DMS 273 treated with DMSO at 0.1 percent for 48 hours (cell line): ENCODE results near the gene CHRNA10.

Experiments used
- DNase-seq: peaks from one replicate; lab custom pipeline; 2025; lab: John Stamatoyannopoulos, UW

The CHRNA10 gene

DNA sequence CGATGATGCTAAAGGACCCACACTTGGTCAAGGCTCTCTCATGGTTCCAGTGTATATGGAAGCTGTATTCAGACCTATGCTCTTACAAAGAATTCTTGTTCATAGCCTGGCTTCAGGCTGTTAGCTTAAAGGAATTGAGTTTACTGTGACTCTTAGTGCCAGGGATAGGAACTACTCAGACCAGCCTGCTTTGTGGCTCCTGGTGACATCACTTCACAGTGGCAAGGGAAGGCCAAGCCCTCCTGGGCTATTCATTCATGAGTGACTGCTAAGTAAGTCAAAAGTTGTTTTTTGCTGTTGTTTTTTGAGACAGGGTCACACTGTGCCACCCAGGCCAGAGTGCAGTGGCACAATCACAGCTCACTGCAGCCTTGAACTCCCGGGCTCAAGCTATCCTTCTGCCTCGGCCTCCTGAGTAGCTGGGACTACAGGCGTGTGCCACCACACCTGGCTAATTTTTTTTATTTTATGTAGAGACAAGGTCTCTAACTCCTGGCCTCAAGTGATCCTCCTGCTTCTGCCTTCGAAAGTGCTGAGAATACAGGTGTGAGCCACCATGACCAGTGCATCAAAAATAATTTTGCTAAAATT lies 39.0 kb downstream of the CHRNA10 start:
- DNase-seq = no peak

DNA sequence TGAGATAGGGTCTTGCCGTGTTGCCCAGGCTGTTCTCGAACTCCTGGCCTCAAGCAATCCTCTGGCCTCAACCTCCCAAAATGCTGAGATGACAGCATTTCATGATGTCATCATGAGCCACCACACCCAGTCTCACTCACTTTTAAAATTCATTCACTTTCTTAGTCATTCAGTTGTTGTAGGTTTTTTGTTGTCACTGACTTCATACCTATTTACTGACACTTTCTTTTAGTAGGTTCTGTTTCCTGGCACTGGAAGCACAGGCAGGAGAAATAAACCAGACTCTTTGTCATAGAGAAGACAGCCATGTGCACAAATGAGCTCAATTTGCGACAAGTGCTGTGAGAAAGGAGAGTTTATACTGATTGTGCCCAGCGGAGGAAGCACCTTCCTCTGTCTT lies 39.9 kb downstream of the CHRNA10 start:
- no peak for DNase-seq

DNA sequence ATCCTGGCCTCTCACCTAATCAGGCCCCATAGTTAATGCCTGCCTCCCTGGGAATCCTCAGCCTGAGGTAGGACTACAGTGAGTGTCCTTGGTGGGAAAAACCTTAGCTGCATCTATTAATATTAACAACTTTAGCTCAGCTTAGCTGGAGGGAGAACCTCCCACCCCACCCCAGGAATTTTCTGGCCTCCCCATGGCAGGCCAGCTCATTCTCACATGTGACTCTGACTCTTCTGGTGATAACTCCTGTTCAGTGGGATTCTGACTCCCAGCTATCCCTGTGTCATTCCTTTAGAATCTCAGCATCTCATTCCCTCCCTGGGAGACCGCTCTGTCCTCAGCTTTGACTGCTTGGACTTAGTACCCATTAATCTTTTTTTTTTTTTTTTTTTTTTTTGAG lies 43.9 kb downstream of the CHRNA10 start:
- DNase-seq = no peak

DNA sequence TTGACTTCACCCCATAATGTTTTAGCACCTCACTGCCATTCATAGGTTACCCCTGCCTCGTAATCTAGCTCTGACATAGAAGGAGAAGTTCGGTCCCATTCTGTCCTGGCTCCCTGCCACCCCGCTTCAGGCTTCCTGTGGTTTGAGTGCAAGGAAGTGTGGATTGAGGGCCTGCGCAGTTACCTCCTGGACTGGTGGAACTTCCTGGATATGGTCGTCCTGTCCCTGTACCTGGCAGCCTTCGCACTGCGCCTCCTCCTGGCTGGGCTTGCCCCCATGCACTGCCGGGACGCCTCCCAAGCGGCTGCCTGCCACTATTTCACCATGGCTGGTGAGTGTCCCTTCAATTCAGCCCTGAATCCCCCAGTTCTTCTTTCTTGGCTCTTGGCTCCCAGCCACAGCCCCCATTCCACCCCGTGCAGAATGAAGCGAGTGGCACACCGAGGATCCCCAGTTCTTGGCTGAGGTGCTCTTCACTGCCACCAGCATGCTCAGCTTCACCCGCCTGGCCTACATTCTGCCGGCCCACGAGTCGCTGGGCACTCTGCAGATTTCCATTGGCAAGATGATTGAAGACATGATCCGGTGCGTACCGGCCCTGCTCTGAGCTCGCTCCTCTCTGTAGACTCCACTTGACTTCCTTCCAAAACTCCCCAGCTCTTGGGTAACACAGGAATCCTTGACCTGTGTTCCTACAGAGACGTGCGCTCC lies 44.8 kb downstream of the CHRNA10 start:
- DNase-seq = no peak

DNA sequence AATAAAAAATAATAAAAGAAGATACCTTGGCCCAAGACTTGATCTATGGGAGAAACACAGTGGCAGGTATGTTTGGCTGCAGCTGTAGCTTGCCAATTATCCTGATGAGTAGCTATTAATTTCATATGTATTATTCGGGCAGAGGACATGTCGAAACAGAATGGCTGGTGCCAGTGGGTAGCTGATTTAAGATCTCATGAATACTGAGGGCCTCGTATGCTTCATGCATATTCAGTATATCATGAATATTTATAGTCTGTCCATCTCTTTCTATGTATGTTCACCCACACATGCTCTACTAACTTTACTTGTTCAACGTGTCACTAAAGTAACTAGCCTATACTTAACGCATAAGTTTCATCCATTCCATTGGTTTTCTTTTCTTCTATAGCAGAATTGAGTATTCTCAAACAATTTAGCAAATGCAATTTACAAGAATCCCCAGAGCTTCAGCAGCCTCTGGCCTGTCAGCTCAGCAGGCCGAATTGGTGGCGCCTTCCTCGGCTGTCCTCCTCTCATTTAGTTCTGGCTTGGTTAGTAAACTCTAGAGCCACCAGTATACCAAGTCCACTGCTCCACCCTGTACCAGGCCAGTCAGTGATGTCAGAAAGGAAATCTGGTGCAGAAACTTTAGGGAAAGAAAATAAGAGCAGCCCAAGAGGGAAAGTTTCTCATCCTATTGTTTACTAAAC lies 47.3 kb downstream of the CHRNA10 start:
- no peak for DNase-seq

GRCh38 chr11:3623121-3623520 lies 48.1 kb downstream of the CHRNA10 start:
- no peak for DNase-seq

DNA sequence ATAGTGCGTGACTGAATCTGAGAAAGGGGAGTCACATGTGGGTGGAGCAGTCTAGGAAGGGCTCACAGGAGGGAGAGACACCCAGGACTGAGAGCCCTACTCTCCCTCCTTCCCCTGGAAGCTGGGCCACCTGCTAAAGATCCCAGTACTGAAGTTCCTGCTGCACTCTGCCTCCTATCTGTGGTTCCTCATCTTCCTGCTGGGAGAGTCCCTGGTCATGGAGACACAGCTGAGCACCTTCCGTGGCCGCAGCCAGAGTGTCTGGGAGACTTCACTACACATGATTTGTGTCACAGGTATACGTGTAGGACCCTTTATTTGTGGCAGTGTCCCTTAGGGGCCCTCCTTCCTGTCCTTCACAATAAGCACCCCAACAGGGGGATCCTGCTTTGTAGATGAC lies 48.7 kb downstream of the CHRNA10 start:
- no peak for DNase-seq

DNA sequence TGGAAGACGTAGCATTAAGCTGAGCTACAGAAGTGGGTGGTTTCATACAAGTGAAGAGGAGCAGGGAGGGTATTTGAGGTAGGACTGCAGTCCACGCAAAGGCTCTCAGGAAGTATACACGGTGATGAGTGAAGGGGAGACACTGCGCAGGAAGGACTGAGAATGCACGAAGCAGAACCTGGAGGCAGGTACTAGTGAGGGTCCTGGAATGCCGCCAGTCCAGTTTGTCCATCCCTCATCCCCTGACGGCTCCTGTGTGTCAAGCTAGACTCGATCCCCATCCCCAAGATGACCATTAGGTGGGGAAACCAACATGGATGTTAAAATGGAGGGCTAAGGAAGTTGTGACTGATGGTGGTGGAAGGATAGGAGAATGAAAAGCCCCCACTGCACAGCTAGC lies 53.2 kb downstream of the CHRNA10 start:
- DNase-seq = no peak

DNA sequence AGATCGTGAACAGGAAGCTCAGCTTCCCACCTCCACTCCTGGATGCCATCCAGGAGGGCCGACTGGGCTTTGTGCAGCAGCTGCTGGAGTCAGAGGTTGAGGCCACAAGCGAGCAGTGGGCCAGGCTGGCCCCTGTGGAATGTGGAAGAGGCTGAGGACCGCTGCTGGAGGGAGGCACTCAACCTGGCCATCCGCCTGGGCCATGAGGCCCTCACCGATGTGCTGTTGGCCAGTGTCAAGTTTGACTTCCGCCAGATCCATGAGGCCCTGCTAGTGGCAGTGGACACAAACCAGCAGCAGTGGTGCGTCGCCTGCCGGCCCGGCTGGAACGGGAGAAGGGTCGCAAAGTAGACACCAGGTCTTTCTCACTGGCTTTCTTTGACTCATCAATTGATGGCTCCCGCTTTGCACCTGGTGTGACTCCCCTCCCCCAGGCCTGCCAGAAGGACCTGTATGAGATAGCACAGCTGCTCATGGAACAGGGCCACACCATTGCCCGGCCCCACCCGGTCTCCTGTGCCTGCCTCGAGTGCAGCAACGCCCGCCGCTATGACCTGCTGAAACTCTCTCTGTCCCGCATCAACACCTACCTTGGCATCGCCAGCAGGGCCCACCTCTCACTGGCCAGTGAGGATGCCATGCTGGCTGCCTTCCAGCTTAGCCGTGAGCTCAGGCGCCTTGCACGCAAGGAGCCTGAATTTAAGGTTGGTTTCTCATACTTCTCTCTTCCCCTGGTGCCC lies 54.3 kb downstream of the CHRNA10 start:
- DNase-seq = no peak

DNA sequence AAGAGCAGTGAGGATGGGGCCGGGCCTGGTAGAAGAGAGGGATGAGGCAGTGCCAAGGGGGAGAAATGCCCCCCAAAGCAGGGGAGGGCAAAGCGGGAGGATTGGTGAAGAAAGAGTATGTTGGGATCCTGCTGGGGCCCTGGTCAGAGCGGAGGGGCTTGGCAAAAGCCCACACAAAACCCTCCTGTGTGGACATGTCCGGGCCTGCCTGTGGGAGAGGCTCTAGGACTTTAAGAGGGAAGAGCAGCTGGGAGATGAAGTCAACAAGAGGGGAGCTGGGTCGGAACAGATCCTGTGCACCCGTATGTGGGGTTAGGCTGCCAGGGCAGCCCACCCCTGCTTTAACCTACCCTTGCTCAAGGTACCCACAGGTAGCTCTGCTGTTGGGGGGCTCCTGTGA lies 55.2 kb downstream of the CHRNA10 start:
- DNase-seq = no peak
